Measurements from ENCODE around the gene TTC21A.

TTC21A gene

GRCh38 chr3:39118931-39119660 lies 11.6 kb downstream of the TTC21A start:
- no peak for DNase-seq

DNA sequence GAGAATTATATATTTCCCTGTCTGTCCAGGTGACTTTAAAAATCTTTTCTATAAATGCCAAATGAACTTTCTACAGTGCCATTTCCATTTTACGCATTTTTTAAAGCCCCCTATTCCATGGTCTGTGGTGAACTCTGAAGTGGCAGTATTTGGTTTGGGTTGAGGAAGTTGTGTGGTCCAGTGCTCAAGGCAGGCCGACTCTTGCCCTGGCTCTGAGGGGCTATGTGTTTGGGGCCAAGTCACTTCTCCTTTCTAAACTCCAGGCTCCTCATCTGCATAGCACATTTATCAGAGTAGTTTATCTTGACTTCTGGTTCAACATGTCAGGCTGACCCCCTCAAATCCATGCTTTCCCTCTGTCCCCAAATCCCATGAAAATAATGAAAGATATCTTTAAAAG lies 14.1 kb downstream of the TTC21A start:
- DNase-seq: no peak

- DNase-seq: no peak
Measured at GRCh38 chr3:39122813-39123212, 15.3 kb downstream of the TTC21A start.

GRCh38 chr3:39124876-39125840 lies 17.7 kb downstream of the TTC21A start:
- DNase-seq: no peak

DNA sequence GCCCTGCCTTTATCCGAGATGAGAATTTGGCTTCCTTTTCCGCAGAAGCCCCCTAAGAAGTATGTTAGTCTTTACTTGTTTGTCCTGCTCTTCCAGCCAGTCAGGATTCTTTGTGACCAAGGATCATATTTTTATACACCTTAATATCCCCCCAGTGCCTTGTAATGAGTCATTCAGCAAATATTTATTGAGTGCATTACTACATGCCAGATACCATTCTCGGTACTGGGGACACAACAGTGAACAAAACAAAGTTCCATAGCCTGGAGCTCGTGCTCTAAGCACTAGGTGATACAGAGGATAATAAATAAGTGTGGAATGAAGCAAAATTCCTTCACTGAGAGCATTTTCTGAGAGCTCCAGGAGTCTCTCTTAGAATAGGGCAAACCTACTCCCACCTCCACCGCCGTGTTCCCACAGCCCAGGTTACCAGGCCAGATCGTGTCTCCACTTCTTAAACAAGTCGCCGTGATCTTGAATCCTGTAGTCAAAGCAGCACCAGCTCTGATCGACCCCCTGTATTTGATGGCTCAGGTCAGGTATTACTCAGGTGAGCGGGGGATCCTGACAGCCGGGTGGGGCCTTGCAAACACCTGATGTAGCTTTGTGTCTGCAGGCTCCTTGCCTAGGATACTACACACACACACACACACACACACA lies 18.5 kb downstream of the TTC21A start:
- DNase-seq: no peak

- no peak for DNase-seq
Measured at GRCh38 chr3:39126532-39127071, 19.1 kb downstream of the TTC21A start.

- no peak for DNase-seq
Measured at GRCh38 chr3:39127269-39127907, 19.9 kb downstream of the TTC21A start.

DNA sequence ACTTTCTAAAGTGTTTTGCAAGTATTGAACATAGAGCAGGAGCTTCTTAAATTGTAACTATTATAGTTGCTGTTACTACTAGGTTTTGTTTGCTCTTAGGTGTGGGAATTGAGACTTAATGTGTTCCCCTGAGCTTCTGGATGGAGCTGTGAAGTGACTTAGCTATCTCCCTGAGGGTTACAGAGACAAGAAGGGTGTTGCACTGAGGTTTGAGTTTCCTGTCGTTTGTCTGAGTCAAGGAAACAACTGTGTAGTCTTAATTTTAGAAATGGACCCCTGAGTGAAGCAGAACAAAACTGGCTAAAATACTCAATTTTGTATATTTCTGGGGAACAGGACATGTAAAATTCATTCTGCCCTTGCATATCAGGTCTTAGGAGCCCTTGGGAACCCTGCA lies 20.4 kb downstream of the TTC21A start:
- no peak for DNase-seq

GRCh38 chr3:39128951-39129350 lies 21.5 kb downstream of the TTC21A start:
- no peak for DNase-seq

- no peak for DNase-seq
Measured at GRCh38 chr3:39130026-39130425, 22.5 kb downstream of the TTC21A start.

DNA sequence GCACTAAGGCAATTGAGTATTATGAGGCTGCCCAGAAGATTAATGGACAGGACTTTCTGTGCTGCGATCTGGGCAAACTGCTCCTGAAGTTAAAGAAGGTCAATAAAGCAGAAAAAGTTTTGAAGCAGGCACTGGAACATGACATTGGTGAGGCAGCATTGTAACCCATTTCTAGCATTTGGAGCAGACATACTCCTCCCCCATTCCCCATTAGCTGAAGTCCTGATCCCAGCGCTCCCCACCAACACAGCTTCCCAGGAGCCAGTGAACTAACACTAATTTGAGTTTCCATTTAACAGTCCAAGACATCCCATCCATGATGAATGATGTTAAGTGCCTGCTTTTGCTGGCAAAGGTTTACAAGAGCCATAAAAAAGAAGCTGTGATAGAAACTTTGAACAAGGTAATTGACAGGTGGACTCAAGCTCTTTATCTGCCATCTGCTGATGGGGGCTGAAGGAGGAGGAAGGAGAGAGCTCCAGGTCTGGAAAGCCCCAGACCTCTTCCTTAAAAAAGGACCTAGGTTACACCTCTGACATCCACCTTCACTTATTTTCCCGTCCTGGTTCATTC lies 23.3 kb downstream of the TTC21A start:
- no peak for DNase-seq

- DNase-seq: no peak
Measured at GRCh38 chr3:39132096-39133092, 24.9 kb downstream of the TTC21A start.

- DNase-seq: no peak
Measured at GRCh38 chr3:39133093-39133490, 25.6 kb downstream of the TTC21A start.

DNA sequence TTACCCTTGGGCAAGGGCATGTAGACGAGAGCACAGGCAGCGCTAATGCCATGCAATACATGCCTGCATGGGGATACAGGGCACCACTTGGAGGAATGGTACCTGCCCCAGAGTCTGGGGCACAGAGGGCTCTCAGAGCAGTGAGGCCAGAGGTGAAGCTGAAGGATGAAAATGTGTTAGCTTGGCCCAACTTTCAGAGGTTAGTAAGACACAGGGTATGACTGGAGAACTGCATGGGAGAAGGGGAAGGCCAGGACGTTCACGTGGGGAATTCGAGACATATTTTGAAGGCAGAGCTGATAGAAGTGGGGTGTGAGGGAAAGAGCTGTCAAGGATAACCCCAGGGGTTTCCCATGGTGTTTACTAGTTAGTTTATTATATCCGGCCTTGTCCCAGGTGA lies 26.3 kb downstream of the TTC21A start:
- DNase-seq: no peak

DNA sequence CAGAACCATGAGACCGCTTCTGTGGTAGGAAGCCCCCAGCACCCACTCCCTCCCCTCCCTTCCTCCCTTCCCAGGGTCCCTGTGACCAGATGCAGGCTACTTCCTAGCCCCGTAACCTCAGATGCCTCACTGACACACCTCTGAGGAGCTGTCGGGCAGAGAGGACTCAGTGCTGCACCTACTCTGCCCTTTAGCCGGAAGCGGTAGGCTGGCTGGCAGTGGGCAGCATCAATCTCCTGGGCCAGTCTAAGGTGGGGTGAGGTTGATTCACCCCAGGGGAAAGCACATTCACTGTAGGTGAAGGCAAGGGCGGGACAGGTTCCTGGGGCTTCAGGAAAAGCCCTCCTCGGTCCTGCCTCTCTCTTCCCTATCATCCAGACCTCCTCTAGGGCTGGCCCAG lies 26.8 kb downstream of the TTC21A start:
- DNase-seq: no peak

GRCh38 chr3:39135170-39135805 lies 27.8 kb downstream of the TTC21A start:
- DNase-seq: no peak

GRCh38 chr3:39136533-39137434 lies 29.3 kb downstream of the TTC21A start:
- DNase-seq: peak; percentile 51

DNA sequence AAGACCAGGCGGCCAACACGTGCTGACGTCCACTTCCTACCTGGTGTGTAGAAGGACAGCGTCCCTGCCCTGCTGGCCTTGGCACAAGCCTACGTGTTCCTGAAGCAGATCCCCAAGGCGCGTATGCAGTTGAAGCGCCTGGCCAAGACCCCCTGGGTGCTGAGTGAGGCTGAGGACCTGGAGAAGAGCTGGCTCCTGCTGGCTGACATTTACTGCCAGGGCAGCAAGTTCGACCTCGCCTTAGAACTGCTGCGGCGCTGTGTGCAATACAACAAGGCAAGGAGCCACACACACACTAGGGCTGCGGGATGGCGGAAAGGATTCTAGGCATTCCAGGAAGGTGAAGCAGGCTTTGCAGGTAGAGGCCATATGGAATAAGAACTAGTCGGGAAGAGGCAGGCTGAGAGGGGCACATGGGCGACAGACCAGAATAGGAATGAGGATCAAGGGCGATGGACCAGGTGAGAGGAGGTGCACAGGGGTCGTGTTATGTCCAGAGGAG lies 30.0 kb downstream of the TTC21A start:
- peak; percentile 52 for DNase-seq

All from activated CD8-positive, alpha-beta memory T cell treated with anti-CD3 and anti-CD28 coated beads, Interleukin-2, amount 50 U/mL, for 48 hours (primary cell).